HepG2 (cell line): Measurements from ENCODE around the gene TMC2. TPM values are rescaled to one million over a fixed set of nuclear protein-coding genes. Genes with fewer than 3 reads are reported as not detected.

ENCODE experiments used
- ARNTL ChIP-seq: sonication (generic); formaldehyde crosslinking; IDR thresholded peaks from 2 replicates; pipeline ENCODE4 v1.4.0; 2020; ENCODE audit warnings: mild to moderate bottlenecking, missing genetic modification reagents
- BATF2 ChIP-seq: sonication (generic); formaldehyde crosslinking; IDR thresholded peaks from 2 replicates; pipeline ENCODE4 v1.8.0; 2022; ENCODE audit warnings: mild to moderate bottlenecking, missing genetic modification reagents, moderate library complexity
- FOXO1 ChIP-seq: sonication (generic); formaldehyde crosslinking; IDR thresholded peaks from 2 replicates; pipeline ENCODE4 v1.4.0; 2020; ENCODE audit warnings: missing genetic modification reagents
- GFI1 ChIP-seq: sonication (generic); formaldehyde crosslinking; IDR thresholded peaks from 2 replicates; pipeline ENCODE4 v1.5.0; 2020; ENCODE audit warnings: missing genetic modification reagents, mild to moderate bottlenecking, borderline replicate concordance
- KAT7 ChIP-seq: IDR thresholded peaks from 2 replicates; pipeline ENCODE4 v1.6.1; 2018; ENCODE audit warnings: borderline replicate concordance, missing compliant biosample characterization
- PLRG1 ChIP-seq: fragments of 450-650 bp; conservative IDR thresholded peaks from 2 replicates; pipeline ENCODE4 v1.6.1; 2016
- SMYD3 ChIP-seq: sonication (generic); formaldehyde crosslinking; IDR thresholded peaks from 2 replicates; pipeline ENCODE4 v1.8.1; 2023; ENCODE audit warnings: mild to moderate bottlenecking, missing genetic modification reagents
- TAF1 ChIP-seq: sonication (generic); formaldehyde crosslinking; IDR thresholded peaks from 2 replicates; pipeline ENCODE4 v1.4.0; 2020; ENCODE audit warnings: missing genetic modification reagents
- ZBTB20 ChIP-seq: sonication (generic); formaldehyde crosslinking; IDR thresholded peaks from 2 replicates; pipeline ENCODE4 v1.8.1; 2023; ENCODE audit warnings: missing genetic modification reagents, low read depth, mild to moderate bottlenecking, borderline replicate concordance
- ZC3H4 ChIP-seq: sonication (generic); formaldehyde crosslinking; IDR thresholded peaks from 2 replicates; pipeline ENCODE4 v1.4.0; 2020; ENCODE audit warnings: missing genetic modification reagents, borderline replicate concordance
- ZKSCAN8 ChIP-seq: IDR thresholded peaks from 2 replicates; pipeline ENCODE4 v1.6.1; 2016; ENCODE audit warnings: borderline replicate concordance, missing genetic modification reagents, missing compliant biosample characterization
- ZNF143 ChIP-seq: sonication (generic); formaldehyde crosslinking; IDR thresholded peaks from 2 replicates; pipeline ENCODE4 v1.4.0; 2020; ENCODE audit warnings: missing genetic modification reagents
- ZNF253 ChIP-seq: sonication (generic); formaldehyde crosslinking; IDR thresholded peaks from 2 replicates; pipeline ENCODE4 v1.8.0; 2022; ENCODE audit warnings: mild to moderate bottlenecking, missing genetic modification reagents, borderline replicate concordance
- ZNF335 ChIP-seq: sonication (generic); formaldehyde crosslinking; IDR thresholded peaks from 2 replicates; pipeline ENCODE4 v1.4.0; 2020; ENCODE audit warnings: missing genetic modification reagents
- ZNF354B ChIP-seq: sonication (generic); formaldehyde crosslinking; IDR thresholded peaks from 2 replicates; pipeline ENCODE4 v1.8.0; 2022; ENCODE audit warnings: mild to moderate bottlenecking, missing genetic modification reagents
- ZNF44 ChIP-seq: sonication (generic); formaldehyde crosslinking; IDR thresholded peaks from 2 replicates; pipeline ENCODE4 v1.5.1; 2020; ENCODE audit warnings: mild to moderate bottlenecking, missing genetic modification reagents
- ZNF484 ChIP-seq: sonication (generic); formaldehyde crosslinking; IDR thresholded peaks from 2 replicates; pipeline ENCODE4 v1.5.1; 2020; ENCODE audit warnings: mild to moderate bottlenecking, low read depth, missing genetic modification reagents, borderline replicate concordance
- ZNF512 ChIP-seq: sonication (generic); formaldehyde crosslinking; IDR thresholded peaks from 2 replicates; pipeline ENCODE4 v1.4.0; 2020; ENCODE audit warnings: mild to moderate bottlenecking, missing genetic modification reagents
- ZNF530 ChIP-seq: sonication (generic); formaldehyde crosslinking; IDR thresholded peaks from 2 replicates; pipeline ENCODE4 v1.5.0; 2020; ENCODE audit warnings: low read depth, mild to moderate bottlenecking, missing genetic modification reagents
- ZNF574 ChIP-seq: sonication (generic); formaldehyde crosslinking; IDR thresholded peaks from 2 replicates; pipeline ENCODE4 v1.4.0; 2020; ENCODE audit warnings: missing genetic modification reagents
- ZNF703 ChIP-seq: sonication (generic); formaldehyde crosslinking; IDR thresholded peaks from 2 replicates; pipeline ENCODE4 v1.5.1; 2020; ENCODE audit warnings: missing genetic modification reagents, mild to moderate bottlenecking, moderate library complexity, borderline replicate concordance
- ZNF83 ChIP-seq: sonication (generic); formaldehyde crosslinking; IDR thresholded peaks from 2 replicates; pipeline ENCODE4 v1.4.0; 2020; ENCODE audit warnings: missing genetic modification reagents, mild to moderate bottlenecking, borderline replicate concordance
- polyA plus RNA-seq, 8 experiments: library from polyadenylated mRNA; depleted of rRNA in 3 of 8; stranded (reverse) in 7 of 8; unstranded in 1 of 8; fragments of >200 nt; fragmentation: Illumina TruSeq in 4 of 8; extraction: Trizol in 4 of 8; gene quantifications; 2 replicates each; pipeline versions ENCODE4 v1.2.1 to v1.2.3, GENCODE V29; 2011 to 2016; ENCODE audit warnings: low read depth in 4 of 8, missing spikeins in 1 of 8, mixed read lengths in 1 of 8; ENCODE audit not compliant: insufficient read depth in 1 of 8
- total RNA-seq, 5 experiments: library from RNA; depleted of rRNA; stranded (reverse); fragments of >200 nt; fragmentation: Illumina TruSeq; extraction: Trizol; gene quantifications; 2 replicates each; pipeline ENCODE4 v1.2.3, GENCODE V29; 2016; ENCODE audit warnings: low read depth in 1 of 5
- TF ChIP-seq, protein P1 (sequence below): IDR thresholded peaks from 2 replicates; pipeline ENCODE4 v1.6.1; 2018; ENCODE audit warnings: missing genetic modification reagents

TMC2 gene
- total and polyA plus RNA-seq, 2 of the 13 experiments (the other 11 are each of a cell fraction or from before 2014, with no cell fraction given), result not detected

- no peak; the same call in none of the 2 replicates for TF ChIP-seq ZNF512 (CRISPR knock-in tag)
- 0 out of 2 replicates have a peak, but pooled peaks have one; percentile 70 for TF ChIP-seq ZNF44 (CRISPR knock-in tag)
- TF ChIP-seq KAT7 (CRISPR knock-in tag), result peak; percentile 99
- TF ChIP-seq ZNF253 (CRISPR knock-in tag), result 0 out of 2 replicates have a peak, but pooled peaks have one; percentile 6
- TF ChIP-seq FOXO1 (CRISPR knock-in tag), result no peak
- TF ChIP-seq ZNF354B (CRISPR knock-in tag), result no peak
- TF ChIP-seq GFI1 (CRISPR knock-in tag), result peak; percentile 85
- peak; percentile 94; the same call in 1 of the 2 replicates for TF ChIP-seq ZNF703 (CRISPR knock-in tag)
- TF ChIP-seq ZBTB20 (CRISPR knock-in tag), result no peak; the same call in none of the 2 replicates
- TF ChIP-seq BATF2, result no peak; the same call in 1 of the 2 replicates
- peak; percentile 99 for TF ChIP-seq TAF1 (CRISPR knock-in tag)
- no peak for TF ChIP-seq PLRG1
- 0 out of 2 replicates have a peak, but pooled peaks have one; percentile 62 for TF ChIP-seq ZNF335 (CRISPR knock-in tag)
- 0 out of 2 replicates have a peak, but pooled peaks have one; percentile 50 for TF ChIP-seq ZNF143 (CRISPR knock-in tag)
- TF ChIP-seq ZNF574 (CRISPR knock-in tag), result peak; percentile 82
- TF ChIP-seq, protein P1, sequence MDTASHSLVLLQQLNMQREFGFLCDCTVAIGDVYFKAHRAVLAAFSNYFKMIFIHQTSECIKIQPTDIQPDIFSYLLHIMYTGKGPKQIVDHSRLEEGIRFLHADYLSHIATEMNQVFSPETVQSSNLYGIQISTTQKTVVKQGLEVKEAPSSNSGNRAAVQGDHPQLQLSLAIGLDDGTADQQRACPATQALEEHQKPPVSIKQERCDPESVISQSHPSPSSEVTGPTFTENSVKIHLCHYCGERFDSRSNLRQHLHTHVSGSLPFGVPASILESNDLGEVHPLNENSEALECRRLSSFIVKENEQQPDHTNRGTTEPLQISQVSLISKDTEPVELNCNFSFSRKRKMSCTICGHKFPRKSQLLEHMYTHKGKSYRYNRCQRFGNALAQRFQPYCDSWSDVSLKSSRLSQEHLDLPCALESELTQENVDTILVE (CRISPR knock-in tag), result peak; percentile 63; the same call in 1 of the 2 replicates
- TF ChIP-seq ZNF484 (CRISPR knock-in tag), result no peak
- peak; percentile 75 for TF ChIP-seq ZC3H4 (CRISPR knock-in tag)
- peak; percentile 27; the same call in 1 of the 2 replicates for TF ChIP-seq ZNF83
- TF ChIP-seq ARNTL (CRISPR knock-in tag), result peak; percentile 79; the same call in 1 of the 2 replicates
- no peak for TF ChIP-seq ZNF530
- 0 out of 2 replicates have a peak, but pooled peaks have one; percentile 21 for TF ChIP-seq ZKSCAN8 (CRISPR knock-in tag)
- TF ChIP-seq SMYD3, result no peak; the same call in 1 of the 2 replicates
Measured at GRCh38 chr20:2651772-2652723, 115.7 kb downstream of the TMC2 start, which contains the start of gene NOP56 (continued).
